ENCODE results near the gene SEC23IP.

DNA sequence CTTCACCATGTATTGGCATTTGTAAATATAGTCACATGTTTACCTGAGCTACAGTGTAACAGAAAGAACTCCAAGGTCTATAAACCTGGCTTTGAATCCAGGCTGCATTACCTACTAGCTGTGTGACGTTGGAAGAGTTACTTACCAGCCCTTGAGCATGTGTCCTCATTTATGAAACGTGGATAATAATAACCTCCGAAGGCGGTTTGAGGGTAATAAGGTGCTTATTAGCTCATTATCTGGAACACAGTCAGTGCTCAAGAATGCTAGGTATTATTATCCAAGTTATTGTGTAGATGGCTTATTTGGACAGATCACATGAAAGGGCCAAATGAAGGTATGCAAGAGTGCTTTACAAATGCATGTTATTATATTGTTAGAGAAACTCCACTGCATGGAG, 64.9 kb downstream of the SEC23IP start:
- TF ChIP-seq, protein P1, sequence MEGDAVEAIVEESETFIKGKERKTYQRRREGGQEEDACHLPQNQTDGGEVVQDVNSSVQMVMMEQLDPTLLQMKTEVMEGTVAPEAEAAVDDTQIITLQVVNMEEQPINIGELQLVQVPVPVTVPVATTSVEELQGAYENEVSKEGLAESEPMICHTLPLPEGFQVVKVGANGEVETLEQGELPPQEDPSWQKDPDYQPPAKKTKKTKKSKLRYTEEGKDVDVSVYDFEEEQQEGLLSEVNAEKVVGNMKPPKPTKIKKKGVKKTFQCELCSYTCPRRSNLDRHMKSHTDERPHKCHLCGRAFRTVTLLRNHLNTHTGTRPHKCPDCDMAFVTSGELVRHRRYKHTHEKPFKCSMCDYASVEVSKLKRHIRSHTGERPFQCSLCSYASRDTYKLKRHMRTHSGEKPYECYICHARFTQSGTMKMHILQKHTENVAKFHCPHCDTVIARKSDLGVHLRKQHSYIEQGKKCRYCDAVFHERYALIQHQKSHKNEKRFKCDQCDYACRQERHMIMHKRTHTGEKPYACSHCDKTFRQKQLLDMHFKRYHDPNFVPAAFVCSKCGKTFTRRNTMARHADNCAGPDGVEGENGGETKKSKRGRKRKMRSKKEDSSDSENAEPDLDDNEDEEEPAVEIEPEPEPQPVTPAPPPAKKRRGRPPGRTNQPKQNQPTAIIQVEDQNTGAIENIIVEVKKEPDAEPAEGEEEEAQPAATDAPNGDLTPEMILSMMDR (IDR thresholded peaks at IDR 0.05): no peak
- TF ChIP-seq POLR2A (IDR thresholded peaks at IDR 0.05): no peak
